Activated CD8-positive, alpha-beta memory T cell treated with anti-CD3 and anti-CD28 coated beads for 24 hours (primary cell): ENCODE measurements around the gene PPP1R14D.

Experiments used
- DNase-seq: peaks from one replicate; pipeline ENCODE4 v3.0.0-alpha.2; 2020

PPP1R14D gene

DNA sequence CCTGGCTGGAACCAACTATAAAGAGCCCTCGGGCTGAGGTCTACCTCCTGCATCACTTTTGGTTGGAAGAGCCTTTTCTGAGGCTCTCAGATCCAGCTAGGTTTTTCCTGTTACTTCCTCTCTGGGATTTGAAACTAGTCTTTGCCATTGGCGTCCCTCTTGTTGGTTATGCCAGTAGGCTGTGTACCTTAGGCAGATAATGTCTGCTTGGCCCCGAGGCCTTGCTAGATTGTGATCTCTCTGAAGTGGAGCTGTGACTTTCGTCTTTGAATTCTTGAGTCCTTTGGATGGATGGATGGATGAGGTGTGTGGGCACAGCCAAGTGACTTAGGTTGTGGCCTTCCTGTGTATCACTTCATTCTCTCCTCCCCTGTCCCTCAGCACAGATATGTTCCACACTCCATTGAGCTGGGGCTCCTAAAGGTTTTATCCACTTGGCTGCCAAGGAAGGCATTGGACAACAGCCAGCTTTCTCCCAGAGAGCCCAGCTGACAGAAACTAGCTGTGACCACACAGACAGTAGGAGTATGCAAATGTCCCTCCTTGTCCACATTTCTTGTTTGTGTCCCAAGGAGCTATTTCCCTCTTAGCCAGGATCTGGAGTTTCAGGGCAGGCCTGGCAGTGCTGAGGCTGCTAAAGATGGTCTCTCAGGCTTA lies 13.3 kb downstream of the PPP1R14D start:
- DNase-seq: no peak

DNA sequence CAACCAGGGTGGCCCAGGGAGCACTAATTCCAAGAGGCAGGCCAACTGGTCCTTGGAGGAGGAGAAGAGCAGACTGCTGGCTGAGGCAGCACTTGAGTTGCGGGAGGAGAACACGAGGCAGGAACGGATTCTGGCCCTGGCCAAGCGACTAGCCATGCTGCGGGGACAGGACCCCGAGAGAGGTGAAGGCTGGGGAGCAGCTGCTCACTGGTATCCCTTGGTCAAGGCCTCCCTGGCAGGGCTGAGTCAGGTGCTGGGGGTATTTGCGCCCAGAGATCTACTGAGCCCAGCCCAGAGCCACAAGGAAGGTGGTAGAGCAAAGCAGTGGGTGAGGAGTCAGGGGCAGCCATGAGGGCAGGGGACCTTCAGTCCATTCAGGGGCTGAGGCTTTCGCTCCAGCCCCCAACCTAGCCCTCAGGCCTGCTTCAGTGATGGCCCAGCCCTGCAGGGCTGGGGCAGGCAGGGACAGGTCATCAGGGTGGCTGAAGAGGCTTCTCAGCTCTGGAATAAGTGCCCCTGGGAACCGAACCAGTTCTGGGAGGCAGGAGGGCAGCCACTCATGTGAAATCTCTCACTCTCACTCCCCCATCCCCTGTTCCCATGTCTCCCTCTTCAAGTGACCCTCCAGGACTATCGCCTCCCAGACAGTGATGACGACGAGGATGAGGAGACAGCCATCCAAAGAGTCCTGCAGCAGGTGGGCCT lies 15.6 kb downstream of the PPP1R14D start:
- no peak for DNase-seq

DNA sequence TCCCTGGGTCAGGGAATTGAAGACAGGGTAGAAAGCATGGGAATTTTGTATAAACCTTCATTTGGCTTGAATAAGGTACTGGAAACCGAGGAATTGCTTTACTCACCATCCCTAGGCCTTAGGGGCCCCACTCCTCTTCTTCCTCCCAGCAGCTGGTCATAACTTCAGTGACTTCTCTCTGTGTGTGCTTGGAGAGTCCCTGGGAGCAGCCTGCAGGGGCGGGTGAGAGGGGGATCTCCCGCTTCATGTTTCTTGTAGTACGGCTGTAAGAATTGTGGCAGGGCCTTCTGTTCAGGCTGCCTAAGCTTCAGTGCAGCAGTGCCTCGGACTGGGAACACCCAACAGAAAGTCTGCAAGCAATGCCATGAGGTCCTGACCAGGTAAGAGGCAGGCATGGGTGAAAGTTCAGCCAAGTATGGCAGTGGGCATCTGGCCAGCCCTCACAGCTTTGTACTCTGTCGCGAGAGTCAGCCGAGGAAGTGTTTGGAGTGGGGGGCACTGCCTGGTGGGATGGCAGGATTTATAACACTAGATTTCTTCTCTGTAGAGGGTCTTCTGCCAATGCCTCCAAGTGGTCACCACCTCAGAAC lies 19.6 kb downstream of the PPP1R14D start:
- DNase-seq: no peak

DNA sequence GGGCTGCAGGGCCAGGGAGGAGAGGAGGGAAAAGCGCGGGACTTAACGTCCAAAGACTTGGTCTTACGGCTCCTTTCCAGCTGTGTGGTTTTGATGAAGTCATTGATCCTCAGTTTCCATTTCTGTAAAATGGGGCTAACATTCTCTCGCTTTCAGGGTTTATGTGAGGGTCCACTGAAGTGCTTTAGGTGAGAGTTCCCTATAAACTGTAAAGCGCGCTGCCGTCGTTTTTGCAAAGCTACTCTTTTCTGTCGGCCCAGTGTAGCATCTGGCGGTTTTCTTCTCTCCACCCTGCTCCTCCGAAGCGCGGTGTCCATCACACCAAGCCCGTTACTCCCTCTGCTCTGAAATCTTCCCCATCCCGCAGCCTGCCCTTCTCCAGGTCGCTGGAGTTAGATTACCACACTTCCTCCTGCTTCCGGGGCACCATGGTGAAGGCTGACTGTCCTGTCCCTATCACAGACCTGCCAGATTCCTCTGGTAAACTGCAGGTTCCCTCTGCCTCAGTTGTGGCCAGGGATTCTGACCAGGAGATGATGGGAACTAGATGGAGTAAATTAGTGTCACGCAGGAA lies 20.5 kb downstream of the PPP1R14D start:
- no peak for DNase-seq

GRCh38 chr15:40807028-40807887 lies 21.2 kb downstream of the PPP1R14D start, which contains the start of the genes DNAJC17 and ZFYVE19:
TSS of gene DNAJC17 (minus strand) at chr15:40807473. CDS start at chr15:40807446, 27 bp downstream.
TSS of gene ZFYVE19 (plus strand) at chr15:40807089. CDS start at chr15:40807590, 501 bp downstream.
- DNase-seq: peak; percentile 97

DNA sequence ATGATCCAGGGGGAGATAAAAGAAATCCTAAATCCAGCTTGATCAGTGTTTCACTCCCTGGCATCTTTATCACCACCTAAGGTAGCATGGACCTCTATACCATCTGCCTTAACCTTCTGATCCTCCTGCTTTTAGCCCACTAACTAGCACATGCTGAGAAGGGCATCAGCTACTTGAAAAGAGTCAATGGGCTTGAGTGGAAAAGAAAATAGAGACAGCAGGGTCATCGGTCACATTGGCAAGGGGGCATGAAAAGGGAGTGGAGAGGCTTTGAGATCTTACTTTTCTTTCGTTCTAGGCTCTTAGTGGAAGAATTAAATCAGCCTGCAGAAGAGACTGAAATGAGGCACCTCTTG lies 21.9 kb downstream of the PPP1R14D start:
- DNase-seq: no peak

DNA sequence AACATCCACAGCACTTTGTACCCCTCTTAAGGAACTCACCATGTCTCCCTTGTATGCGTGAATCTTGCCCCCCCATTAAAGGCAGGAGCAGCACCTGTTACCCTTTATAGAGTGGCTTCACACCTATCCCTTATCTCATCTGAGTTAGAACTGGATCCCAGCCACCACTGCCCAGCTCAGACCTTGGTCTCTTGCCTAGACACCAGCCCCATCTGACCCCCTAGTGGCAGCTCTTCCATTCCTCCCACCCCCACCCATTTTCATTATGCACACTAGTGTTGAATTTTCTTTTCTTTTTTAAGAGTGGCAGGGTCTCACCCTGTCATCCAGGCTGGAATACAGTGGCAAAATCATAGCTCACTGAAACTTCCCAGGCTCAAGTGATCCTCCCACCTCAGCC lies 24.8 kb downstream of the PPP1R14D start:
- no peak for DNase-seq

DNA sequence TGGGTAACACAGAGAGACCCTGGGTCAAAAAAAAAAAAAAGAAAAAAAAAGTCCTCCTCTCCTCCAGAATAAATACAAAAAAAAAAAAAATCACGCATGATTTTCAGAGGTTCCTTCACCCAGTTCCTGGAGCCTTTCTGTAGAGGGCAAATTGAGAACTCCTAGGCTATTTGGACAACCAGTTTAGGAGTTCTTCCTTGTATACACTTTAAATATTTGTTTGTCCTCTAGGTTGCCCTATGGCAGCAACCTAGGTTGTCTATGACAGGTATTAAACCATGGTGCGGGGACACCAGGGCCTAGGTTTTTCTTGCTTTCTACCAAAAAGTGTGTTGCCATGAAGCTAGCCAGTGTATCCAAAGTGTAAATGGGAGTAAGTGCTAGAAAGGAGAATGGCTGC lies 25.4 kb downstream of the PPP1R14D start:
- no peak for DNase-seq

DNA sequence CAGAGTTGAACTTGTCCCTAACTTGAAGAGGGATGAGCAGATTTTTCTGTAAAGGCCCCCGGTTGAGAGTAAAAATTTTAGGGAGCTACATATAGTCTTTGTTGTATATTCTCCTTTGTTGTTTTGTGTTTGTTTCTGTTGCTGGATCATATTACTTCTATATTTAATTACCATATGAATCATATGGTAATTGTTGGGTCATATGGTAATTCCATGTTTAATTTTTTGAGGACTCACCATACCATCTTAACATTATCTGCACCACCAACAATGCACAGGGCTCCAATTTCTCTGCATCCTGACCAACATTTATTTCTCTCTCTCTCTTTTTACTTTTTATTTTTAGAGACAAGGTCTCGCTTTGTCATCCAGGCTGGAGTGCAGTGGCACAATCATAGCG lies 29.0 kb downstream of the PPP1R14D start:
- no peak for DNase-seq

DNA sequence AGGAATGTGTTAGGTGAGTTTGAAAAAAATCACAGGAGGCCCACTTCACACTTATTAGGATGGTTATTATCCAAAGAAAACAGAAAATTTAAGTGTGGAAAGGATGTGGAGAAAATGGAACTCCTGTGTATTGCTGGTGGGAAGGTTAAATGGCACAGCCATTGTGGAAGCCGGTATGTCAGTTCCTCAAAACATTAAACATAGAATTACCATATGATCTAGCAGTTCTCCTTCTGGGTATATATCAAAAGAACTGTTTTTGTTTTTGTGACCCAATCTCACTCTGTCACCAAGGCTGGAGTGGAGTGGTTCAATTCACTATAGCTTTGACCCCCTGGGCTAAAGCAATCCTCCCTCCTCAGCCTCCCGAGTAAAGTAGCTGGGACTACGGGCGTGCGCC lies 32.0 kb downstream of the PPP1R14D start:
- DNase-seq: no peak

DNA sequence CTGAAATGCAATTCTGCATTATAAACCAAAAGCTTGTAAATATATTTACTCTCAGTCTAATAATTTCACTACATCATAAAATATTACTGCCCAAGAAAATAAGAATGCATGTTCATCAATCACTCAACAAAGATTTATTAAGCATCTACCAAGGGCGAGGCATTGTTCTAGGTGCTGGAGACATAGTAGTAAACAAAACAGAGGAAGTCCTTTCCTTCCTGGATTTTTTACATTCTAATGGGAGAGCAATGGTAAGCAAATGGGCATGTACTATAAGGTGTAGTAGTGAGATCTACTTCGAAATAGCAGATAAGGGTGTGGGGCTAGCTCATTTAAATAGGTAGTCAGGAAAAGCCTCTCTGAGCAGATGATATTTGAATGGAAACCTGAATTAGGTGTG lies 32.5 kb downstream of the PPP1R14D start:
- DNase-seq: no peak

- no peak for DNase-seq
These were observed 35.1 kb downstream of the PPP1R14D start for GRCh38 chr15:40793216-40793989.

GRCh38 chr15:40792394-40792793 lies 36.1 kb downstream of the PPP1R14D start:
- DNase-seq: no peak

- DNase-seq: no peak
These were observed 37.8 kb downstream of the PPP1R14D start for GRCh38 chr15:40790718-40791117.

- no peak for DNase-seq
These were observed 38.5 kb downstream of the PPP1R14D start for GRCh38 chr15:40789999-40790398.

DNA sequence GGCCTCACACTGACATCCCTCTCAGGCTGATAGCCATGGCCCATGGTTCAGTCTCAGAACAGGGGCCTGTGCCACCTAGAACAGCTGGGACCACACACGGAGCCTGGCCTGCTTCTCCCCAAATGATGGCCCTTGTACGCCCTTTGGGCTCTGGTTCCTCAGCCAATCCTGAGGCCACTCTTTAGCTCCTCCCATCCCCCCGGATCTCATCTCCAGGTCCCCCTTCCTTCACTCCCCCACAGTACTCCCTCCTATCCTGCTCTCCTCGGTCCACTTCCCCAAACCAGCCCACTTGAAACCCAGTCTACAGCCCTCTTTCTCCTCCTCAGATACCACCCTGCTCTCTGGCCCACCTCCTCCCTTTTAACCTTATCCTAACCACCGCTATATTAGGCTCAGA lies 39.4 kb downstream of the PPP1R14D start:
- DNase-seq: no peak

GRCh38 chr15:40787991-40788390 lies 40.5 kb downstream of the PPP1R14D start:
- no peak for DNase-seq

DNA sequence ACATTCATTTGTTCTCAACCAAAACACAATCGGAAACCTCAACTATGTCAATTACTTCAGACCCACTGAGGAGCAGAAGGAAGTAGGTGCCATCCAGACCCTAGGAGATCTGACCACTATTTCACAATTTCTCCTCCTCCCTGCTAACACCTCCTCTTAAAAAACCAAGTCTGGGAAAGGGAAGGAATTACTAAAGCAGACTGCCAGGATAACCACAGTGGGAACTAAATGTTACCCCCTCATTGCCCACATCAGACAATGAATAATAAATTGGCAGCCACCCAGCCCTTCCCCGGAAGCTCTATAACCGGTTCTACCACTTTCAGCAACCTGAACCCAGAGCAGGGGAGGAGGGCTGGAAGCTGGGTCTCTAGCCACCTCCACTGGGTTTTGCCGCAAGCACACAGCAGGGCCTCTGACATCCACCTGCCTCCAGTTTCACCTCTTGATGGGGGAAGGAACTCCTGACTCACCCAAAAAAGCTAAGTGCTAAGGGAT lies 41.1 kb downstream of the PPP1R14D start:
- DNase-seq: peak; percentile 80

DNA sequence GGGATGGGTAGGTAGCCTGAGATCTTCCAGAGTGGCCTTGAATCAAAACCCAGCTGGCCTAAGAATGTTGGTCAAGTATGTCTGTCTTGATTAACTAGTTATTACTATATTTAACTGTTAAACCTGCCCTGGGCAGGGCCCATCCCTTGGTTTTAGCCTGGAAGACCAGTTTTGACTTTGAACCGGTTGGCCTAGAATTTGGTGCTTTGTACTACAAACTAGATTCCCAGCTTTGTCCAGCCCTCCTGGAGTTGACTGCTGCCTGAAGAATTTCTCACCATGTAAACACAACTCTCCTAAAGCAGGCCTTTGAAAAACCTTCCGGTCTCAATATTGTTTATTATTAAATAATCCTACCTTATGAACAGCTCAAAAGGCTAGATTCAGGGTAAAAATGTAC lies 42.7 kb downstream of the PPP1R14D start:
- no peak for DNase-seq

DNA sequence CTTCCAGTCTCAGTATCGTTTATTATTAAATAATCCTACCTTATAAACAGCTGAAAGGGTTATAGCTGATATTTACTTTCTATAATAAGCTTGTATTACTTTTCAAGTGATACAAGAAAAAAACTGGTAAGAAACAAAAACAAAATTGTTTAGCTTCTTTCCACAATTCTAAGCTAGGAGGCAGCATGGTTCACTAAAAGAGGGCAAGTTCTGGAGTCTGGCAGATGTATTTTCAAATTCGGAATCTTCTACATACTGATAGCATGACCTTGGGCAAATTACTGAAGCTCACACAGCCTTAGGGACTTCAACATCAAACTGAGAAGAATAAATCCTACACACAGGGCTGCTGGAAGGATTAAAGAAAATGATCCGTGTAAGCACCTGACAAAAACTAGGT lies 43.3 kb downstream of the PPP1R14D start:
- no peak for DNase-seq

DNA sequence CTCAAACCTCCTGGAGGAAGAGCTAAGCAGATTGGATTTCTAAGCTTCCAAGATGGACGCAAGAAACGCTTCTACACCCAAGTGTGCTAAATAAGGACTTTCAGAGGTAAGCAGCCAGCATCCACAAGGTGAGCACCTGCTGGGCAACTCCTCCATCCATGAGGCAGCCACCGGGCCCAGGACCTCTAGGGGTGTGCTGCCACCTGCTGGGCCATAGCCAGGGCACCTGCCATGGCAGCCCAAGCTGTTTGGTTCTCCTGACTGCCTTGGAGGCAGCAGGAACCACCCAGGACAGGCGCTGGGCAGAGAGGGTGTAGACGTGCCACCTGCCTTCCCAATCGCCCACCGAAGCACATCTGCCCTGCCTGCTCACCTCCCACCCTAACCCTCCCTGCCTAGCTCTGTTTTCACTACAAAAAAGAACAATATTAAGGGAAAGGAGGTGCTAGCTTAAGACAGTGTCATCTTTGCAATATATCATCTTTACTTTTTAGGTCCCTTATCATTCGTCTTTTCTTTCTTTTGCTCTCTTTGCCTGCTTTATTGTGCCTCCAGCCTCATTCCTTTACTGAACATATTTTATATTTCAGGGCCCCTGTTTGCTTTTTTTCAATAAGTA lies 45.8 kb downstream of the PPP1R14D start:
- peak; percentile 88 for DNase-seq
